ENCODE data around the gene TSEN2.

DNA sequence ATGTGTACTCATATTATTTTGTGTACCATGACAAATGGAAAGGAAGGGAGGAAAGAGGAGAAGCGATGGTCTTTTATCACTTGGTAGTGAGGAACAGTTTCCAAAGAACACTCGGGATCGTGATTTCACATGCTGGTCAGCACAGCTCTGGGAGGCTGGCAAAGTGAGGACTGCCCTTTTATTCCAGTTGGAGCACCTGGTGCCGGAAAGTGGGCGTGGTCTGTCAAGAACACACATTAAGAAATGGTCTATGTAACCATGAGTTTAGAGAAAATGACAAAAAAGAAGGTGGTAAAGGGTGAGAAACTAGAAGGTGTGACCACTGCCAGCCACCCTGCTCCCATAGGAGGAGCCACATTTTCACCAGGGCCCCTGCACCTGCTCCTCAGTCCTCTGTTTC is 7.0 kb upstream of the TSEN2 start:
- TF ChIP-seq, protein P1, sequence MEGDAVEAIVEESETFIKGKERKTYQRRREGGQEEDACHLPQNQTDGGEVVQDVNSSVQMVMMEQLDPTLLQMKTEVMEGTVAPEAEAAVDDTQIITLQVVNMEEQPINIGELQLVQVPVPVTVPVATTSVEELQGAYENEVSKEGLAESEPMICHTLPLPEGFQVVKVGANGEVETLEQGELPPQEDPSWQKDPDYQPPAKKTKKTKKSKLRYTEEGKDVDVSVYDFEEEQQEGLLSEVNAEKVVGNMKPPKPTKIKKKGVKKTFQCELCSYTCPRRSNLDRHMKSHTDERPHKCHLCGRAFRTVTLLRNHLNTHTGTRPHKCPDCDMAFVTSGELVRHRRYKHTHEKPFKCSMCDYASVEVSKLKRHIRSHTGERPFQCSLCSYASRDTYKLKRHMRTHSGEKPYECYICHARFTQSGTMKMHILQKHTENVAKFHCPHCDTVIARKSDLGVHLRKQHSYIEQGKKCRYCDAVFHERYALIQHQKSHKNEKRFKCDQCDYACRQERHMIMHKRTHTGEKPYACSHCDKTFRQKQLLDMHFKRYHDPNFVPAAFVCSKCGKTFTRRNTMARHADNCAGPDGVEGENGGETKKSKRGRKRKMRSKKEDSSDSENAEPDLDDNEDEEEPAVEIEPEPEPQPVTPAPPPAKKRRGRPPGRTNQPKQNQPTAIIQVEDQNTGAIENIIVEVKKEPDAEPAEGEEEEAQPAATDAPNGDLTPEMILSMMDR (conservative IDR thresholded peaks at IDR 0.05), result no peak
- no peak for TF ChIP-seq EZH2 (IDR thresholded peaks at IDR 0.05; ENCODE audit: low read depth)
